K562 treated with DMSO at 1 percent for 48 hours (cell line): Measurements from ENCODE around the gene CERS1. TPM values are rescaled to one million over a fixed set of nuclear protein-coding genes. Genes with fewer than 3 reads are reported as not detected.

Experiments
- total RNA-seq: library from RNA; unstranded; fragments of 300-600 nt; gene quantifications from 2 replicates; pipeline ENCODE4 v1.2.3, GENCODE V29; 2022; ENCODE audit warnings: low replicate concordance; ENCODE audit errors: extremely low read depth

The CERS1 gene, protein sequence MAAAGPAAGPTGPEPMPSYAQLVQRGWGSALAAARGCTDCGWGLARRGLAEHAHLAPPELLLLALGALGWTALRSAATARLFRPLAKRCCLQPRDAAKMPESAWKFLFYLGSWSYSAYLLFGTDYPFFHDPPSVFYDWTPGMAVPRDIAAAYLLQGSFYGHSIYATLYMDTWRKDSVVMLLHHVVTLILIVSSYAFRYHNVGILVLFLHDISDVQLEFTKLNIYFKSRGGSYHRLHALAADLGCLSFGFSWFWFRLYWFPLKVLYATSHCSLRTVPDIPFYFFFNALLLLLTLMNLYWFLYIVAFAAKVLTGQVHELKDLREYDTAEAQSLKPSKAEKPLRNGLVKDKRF
- total RNA-seq, result not detected in 2 replicates

DNA sequence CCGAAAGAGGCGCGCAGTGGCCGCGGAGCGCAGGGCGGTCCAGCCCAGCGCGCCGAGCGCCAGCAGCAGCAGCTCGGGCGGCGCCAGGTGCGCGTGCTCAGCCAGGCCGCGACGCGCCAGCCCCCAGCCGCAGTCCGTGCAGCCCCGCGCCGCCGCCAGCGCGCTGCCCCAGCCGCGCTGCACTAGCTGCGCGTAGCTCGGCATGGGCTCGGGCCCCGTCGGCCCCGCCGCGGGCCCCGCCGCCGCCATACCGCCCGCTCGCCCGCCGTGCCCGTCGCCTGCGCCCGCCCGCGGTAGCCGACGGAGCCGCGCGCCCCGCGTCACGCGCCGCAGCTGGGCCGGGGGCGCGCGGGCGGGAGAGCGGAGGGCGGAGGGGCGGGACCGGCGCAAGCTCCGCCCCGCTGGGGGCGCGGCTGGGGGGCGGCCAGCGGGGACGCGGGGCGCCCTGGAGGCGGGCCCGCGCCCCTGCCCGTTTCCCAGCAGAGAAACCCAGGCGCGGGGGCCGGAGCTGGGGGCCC, at the start of gene CERS1:
Gene CERS1, minus strand, starts transcription at position 335 of the 518 bp plus-strand sequence. Its CDS starts 86 bp downstream, at position 249.

DNA sequence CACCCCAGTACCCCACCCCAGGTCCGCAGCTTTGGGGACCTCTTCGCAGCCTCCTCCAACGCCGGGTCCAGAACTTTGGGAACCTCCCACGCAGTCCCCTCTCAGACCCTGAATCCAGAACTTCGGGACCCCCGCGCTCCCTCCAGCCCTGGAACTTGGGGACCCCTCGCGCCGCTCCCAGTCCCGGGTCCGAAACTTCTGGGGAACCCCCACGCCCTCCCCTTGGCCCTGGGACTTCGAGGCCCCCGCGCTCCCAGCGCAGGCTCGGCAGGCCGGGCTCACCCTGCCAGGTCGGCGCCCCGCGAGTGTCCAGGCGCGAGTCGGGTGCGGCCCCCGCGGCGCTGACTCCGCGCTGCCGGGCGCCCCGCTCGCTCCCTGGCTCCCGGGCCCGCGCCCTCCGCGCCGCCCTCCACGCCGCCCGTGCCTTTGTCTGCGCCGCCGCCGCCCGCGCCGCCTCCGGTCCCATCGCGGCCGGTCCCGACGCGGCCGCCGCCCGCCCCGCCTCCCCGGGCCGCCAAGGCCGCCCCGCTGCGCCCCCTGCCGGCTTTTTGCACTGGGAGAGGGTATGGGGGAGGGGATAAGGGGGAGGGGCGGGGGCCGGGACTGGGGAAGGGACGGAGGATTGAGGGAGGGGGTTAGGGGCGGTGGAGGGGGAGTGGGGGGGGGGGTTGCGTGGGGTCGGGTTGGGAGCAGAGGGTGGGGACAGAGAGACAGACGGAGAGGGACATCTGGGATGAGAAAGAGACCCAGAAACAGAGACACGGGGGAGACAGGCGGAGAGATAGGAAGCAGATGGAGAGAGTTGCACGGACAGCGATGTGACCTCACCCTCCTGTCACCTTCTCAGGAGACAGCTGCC, 45.0 kb upstream of the CERS1 start, which contains the start of gene HOMER3:
Gene HOMER3, minus strand, starts transcription at position 449 of the 859 bp plus-strand sequence. CDS start 2,235 bp downstream, outside the sequence.

DNA sequence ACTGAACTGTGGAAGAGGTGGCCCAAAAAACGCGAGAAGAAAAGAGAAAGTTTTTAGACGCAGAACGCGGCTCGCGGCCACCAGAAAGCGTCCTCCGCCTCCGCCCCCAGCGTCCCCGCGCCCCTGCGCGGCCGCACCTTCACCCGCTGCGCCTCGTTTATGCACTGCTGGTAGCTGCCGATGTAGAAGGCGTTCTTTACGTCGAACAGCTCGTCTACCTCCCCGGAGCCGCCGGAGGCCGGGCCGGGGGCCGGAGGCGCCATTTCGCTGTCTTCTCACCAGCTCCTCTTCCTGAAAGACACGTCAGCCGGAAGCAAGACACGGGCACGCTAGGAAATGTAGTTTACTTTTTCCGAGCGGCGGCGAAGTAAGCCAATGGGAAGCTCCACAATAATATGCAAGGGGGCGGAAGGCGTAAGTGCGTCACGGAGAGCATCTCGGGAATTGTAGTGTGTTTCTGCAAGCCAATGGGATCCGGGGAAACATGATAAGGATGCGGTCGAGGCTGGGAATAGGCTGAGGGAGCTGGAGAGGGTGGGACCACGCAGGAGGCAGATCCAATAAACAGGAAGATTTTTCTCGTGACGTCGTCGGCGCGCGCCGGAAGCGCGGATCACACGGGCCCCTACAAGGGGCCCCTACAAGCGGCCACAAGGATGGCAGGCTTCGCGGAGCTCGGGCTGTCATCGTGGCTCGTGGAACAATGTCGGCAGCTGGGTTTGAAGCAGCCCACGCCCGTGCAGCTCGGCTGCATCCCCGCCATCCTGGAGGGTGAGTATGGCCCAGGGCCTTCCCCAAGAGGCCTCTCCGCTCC, 23.3 kb upstream of the CERS1 start, which contains the start of the genes COPE and DDX49:
Gene COPE, minus strand, starts transcription at position 302 of the 814 bp plus-strand sequence. Its CDS starts 39 bp downstream, at position 263.
Gene DDX49, plus strand, starts transcription at position 630 of the 814 bp plus-strand sequence. Its CDS starts 27 bp downstream, at position 657.

DNA sequence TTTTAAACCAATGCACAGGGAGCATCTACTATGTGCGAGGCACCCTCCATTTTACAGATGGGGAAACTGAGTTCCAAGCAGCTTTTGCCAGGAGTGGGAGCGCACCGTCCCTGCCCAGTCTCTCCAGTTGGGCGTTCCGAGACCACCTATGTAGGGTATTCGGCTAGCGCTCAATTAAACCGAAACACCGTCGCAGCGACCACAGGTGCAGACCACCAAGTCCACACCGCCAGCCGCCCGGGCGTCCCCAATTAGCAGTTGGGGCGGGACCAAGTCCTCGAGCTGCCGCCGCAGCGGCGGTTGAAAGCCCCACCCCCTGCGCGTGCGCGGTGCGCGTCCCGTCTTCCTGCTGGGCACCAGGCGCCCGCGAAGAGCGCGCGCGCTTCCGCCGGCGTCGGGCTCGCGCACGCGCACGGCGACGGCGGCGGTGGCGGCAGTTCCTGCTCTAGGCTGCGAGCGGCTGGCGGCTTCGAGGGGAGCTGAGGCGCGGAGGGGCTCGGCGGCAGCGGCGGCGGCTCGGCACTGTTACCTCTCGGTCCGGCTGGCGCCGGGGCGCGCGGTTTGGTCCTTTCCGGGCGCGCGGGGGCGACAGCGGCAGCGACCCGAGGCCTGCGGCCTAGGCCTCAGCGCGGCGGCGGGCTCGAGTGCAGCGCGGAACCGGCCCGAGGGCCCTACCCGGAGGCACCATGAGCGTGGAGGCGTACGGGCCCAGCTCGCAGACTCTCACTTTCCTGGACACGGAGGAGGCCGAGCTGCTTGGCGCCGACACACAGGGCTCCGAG, 64.2 kb downstream of the CERS1 start, which contains the start of gene UPF1:
Gene UPF1, plus strand, starts transcription at position 436 of the 782 bp plus-strand sequence. Its CDS starts 251 bp downstream, at position 687.

Other genes with a start within 250 kb of the CERS1 start
- not detected in 2 replicates for gene CRTC1, start 212.5 kb downstream of the CERS1 start, total RNA-seq
- not detected in 2 replicates for gene COMP, start 104.9 kb downstream of the CERS1 start, total RNA-seq
- 461 TPM in 1 of 2 replicates, not detected in the other for gene UPF1, start 64.2 kb downstream of the CERS1 start, total RNA-seq
- gene COPE, start 23.2 kb upstream of the CERS1 start, total RNA-seq, result 699 TPM in 1 of 2 replicates, not detected in the other
- not detected in 2 replicates for gene DDX49, start 23.6 kb upstream of the CERS1 start, total RNA-seq
- gene HOMER3, start 45.1 kb upstream of the CERS1 start, total RNA-seq, result not detected in 2 replicates
- not detected in 2 replicates for gene SUGP2, start 137.4 kb upstream of the CERS1 start, total RNA-seq
- gene ARMC6, start 137.4 kb upstream of the CERS1 start, total RNA-seq, result not detected in 2 replicates
- gene SLC25A42, start 167.8 kb upstream of the CERS1 start, total RNA-seq, result not detected in 2 replicates
- not detected in 2 replicates for gene TMEM161A, start 242.3 kb upstream of the CERS1 start, total RNA-seq